GM19240 (cell line): ENCODE data around the gene FXYD7.

Experiments
- DNase-seq: peaks from one replicate; pipeline ENCODE4 v3.0.0; 2011; ENCODE audit warnings: low spot score; ENCODE audit not compliant: insufficient read length

Gene FXYD7

DNA sequence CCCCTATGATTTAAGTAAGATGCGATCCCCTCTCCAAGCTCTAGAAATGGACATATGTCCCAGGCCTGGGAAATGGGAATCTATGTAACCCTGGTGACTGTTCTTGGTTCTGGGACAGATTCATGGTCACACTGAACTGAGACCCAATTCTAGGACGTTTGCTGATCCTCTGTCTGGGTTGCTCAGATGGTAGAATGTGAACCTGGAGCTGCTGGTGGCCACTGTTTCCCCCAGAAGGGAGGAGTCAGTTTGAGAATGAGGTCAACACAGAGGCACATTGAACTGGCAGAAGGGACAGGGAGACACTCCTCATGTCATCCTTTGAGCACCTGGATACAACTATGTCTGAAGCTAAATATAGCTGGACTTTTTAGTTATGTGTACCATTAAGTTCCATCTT lies 56.4 kb downstream of the FXYD7 start:
- no peak for DNase-seq

- DNase-seq: no peak
Observed at GRCh38 chr19:35202722-35203688, 60.0 kb downstream of the FXYD7 start.
